GM21515 (cell line): ENCODE data around the gene CD40.

Experiments used
- ATAC-seq: cut with Tn5 transposase; IDR thresholded peaks from one replicate; pipeline ENCODE4 v1.9.1; 2021; ENCODE audit not compliant: unreplicated experiment

CD40 gene

DNA sequence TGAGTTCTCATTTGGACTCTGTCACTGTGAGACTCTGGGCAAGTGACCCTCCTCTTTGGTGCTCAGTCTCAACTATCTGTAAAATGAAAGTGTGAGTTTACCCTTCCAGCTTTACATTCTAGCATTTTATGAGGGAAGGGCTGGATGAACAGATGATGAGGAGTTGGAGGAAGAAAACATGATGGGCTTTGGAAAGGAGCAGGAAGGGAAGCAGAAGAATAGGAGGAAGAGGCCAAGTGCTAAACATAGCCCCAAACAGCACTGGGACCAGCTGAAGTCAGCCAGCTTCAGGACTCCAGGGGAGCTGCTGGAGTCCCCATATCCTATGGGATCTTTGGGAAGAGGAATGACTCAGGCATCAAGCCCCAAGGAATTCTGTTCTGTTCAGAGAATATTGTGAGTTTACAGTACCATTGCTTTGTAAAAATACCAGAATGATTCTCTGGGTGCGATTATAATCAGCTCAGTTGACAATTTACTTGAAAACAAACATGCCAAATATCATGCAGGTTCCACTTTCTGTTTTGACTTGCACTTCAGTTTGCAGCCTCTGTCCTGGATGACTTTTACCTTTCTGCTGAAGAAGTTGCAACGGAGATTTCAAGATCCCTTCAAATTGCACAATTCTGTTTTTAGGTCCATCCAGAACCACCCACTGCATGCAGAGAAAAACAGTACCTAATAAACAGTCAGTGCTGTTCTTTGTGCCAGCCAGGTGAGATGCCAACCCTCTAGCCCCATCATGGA, 3.2 kb downstream of the CD40 start:
- no peak for ATAC-seq

DNA sequence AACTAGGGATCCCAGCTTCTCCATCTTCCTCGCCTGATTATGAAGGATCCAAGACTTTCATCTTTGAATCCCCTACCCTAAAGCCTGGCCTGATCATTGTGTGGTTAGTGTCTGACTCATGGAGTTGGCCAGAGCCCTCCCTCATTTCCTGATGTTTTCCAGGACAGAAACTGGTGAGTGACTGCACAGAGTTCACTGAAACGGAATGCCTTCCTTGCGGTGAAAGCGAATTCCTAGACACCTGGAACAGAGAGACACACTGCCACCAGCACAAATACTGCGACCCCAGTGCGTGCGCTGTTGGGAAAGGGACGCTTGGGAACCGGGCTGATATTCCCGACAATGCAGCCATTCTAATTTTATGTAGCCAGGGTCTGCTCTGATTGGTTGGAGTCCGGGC, 4.0 kb downstream of the CD40 start:
- no peak for ATAC-seq

DNA sequence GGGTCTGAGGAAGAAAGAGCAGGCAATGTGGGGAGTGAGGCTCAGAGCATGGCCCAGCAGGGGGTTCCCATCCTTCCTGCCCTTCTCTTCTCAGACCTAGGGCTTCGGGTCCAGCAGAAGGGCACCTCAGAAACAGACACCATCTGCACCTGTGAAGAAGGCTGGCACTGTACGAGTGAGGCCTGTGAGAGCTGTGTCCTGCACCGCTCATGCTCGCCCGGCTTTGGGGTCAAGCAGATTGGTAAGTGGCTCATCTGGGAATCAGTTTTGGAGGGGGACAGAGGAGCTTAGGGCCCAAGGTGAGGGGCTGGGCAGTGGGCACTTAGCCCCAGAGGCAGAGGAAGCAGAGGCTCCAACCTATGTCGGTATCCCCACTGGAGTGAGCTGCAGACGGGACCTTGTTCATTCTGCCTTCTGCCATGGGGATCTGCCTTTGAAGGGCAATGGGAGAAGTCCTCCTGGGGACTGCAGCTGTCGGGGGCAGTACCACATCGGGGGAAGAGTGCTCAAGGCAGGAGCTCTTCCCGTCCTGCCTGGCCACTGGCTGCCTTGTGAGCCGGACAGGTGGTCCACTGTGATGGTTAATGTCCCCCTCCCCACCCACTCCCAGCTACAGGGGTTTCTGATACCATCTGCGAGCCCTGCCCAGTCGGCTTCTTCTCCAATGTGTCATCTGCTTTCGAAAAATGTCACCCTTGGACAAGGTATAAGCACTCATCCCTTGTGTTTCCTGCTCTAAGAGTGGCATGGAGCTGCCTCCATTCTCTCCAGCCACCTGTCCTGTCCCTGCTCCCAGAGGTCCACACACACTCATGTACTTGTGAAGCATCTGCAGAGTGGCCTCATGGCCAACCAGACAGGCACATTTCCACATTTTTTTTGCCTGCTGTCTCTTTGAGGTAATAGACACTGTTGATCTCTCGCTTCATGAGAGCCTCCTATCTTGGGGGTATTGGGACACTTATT, 4.7 kb downstream of the CD40 start:
- no peak for ATAC-seq

DNA sequence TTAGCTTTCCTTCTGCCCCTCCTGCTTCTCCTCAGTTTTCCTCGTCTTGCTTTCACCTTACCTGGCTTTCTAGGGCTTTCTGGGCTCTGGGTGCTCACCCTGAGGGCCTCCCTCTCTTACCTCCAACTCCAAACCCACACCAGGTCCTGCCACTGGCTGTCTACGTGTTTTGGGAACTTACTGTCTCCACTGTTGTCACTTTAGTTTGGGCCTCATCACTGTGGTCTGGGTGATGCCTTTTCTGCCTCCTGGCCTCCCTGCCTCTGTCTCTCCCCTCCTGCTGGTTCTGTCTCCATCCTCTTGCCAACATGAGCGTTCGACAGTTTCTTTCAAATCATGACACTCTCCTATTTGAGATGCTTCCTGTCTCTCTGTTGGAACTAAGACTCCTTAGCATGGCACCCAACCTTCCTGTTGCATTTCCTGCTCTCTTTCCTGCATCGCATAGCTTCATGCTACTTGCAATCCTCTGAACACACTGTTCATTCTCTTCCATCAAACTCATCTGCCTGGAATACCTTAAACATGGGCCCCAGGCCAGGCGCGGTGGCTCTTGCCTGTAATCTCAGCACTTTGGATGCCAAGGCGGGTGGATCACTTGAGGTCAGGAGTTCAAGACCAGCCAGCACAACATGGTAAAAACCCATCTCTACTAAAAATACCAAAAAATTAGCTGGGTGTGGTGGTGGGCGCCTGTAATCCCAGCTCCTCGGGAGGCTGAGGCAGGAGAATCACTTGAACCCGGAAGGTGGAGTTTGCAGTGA, 5.5 kb downstream of the CD40 start:
- no peak for ATAC-seq

DNA sequence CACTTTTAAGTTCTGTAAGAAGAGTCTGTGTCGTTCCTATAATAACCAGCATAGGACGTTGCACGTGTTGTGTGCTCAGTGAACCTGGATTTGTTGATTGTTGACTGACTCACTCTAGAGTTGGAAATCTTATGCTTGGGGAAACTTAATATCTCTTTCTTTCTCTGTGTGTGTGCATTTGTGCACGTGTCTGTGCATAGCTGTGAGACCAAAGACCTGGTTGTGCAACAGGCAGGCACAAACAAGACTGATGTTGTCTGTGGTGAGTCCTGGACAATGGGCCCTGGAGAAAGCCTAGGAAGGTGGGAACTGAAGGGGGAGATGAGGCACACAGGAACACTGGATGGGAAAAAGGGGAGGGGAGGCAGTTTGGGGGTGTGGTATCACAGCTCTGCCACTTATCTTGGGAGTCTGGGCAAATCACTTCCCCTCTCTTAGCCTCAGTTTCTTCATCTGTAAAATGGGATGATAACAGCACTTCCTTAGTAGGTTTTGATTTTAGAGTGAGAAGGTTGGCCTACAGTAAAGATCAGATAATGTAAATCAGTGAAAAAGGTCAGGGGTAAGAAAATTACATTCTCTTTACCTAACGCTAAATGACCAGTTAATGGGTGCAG, 8.4 kb downstream of the CD40 start:
- no peak for ATAC-seq

DNA sequence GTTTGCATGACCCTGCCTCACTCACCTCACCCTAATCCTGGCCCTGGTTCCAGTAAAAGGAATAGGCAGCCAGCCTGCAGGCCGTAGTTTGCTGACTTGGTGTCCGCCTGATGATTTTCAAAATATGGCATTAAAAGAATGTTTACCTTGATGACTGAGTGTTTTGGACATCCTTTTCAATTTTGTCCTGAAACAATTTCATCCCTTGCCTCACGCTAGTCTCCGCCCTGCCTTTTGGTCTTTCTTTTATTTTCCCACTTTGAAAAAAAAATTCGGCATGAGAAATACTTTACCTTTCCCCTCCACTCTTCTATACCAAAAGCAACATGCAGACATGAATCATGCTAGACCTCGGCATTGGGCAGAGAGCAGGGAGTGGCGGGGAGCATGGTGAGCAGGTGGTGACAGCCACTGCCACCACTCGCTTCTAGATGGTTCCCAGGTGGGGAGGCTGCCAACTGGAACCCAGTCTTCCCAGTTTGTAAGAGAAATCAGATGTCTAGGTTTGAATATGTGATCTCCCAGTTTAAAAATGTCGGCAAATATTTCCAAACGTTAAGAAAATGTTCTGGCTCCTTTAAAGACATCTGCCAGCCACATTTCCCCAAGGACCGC, 9.4 kb downstream of the CD40 start:
- ATAC-seq, result no peak

- no peak for ATAC-seq
Measured at GRCh38 chr20:46128310-46129151, 10.4 kb downstream of the CD40 start.

- ATAC-seq, result no peak
Measured at GRCh38 chr20:46129955-46130481, 11.9 kb downstream of the CD40 start.

GRCh38 chr20:46130534-46130933, 12.4 kb downstream of the CD40 start:
- ATAC-seq, result no peak

DNA sequence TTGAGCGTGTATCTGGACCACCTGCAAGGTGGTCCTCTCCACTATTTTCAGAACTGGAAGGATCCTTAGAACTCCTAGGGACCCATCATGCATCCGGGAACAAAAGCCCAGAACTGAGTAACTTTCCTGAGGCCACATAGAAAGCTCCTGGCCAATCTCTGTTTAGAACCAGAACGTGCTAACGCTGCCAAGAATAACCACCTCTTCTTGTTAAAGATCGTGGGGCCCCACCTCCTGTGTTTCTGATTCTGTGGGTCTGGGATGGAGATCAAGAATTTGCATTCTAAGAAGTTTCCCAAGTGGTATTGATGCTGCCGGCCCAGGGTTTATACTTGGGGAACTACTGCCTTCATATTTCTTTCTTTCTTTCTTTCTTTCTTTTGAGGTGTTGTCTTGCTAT, 13.3 kb downstream of the CD40 start:
- no peak for ATAC-seq

DNA sequence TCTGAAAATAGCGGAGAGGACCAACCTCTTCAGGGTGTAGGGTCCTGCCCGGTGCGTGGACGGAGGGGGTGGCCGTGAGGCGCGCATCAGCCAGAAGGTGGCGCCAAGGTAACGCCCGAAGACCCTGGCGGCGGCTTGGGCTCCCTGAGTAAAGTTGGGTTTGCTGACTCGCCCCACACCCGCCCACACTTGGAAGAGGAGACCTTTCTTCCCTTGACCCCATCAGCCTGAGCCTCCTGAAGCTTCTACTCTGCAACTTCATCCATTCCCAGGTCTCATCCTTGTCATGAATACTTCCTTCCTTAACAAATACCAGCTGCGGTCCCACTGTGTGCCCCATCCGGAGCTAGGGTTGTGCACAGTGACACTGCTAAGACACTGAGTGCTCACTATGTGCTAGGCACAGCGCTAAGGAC, 14.6 kb downstream of the CD40 start:
- no peak for ATAC-seq

- ATAC-seq, result no peak
Measured at GRCh38 chr20:46133886-46134654, 16.0 kb downstream of the CD40 start.

GRCh38 chr20:46134716-46135115, 16.6 kb downstream of the CD40 start:
- ATAC-seq, result no peak

DNA sequence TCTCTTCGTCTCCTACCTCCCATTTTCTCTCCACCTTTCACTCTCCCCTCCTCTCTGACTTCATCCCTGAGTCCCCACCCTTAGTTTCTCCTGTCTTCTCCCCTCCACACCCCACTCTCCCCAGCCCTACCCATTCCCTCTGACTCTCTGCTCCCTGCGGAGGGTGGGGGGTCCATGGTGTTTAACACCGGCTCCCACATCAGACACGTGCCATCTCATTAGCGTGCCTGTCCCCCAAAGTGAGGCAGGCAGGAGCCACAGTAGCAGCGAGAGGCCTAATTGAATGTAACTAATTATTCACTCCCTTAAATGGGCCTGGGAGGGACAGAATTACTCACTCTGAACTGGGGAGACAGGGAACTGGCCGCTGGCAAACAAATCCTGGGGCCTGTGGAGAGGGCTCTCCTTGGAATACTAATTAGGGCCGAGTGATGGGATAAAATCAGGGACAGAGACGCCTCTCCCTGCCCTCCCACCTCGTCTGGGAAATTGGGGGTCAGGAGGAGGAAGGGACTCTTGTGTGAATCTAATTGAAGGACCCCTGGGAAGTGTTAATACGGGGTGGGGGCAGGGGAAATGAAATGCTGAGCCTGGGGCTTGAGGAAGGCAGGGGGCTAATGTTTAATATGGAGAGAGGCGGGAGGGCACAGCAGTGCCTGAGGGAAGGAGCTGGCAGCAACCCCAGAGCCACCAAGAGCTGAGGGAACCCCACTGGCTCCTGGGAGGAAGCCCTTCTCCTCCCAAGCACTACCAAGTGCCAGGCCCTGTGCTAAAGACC, 17.9 kb downstream of the CD40 start:
- no peak for ATAC-seq

DNA sequence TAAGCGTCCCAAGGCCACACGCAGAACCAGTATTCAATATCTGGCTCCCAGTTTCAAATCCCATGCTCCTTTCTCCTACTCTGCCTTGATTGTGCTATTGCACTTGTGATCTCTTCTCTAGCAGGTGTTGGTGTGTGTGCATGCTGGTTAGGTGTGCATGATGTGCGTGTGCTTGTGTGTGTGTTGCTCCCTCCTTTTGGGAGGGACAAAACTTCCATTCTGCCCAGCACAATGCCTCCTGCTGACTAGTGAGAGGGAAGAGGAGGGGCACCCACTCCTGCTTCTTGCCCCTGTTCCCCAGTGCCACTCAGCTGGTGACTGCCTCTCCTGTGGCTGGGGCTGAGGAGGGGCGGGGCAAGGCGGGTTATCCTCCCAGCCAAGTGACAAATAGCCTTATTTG, 19.7 kb downstream of the CD40 start:
- ATAC-seq, result no peak

GRCh38 chr20:46139266-46139889, 21.3 kb downstream of the CD40 start:
- no peak for ATAC-seq

- ATAC-seq, result no peak
Measured at GRCh38 chr20:46139908-46140482, 21.9 kb downstream of the CD40 start.
